ENCODE results near the gene FBXL13.
"Not testable (repeated sequence)": the region's sequence is repeated elsewhere in the genome, so short reads cannot be mapped to it uniquely, and the experiment has no call there.

Gene FBXL13

GRCh38 chr7:103023578-103023977 is 51.0 kb downstream of the FBXL13 start:
- H3K27ac Mint-ChIP-seq, H3K9me3 Mint-ChIP-seq: not testable (repeated sequence)

GRCh38 chr7:103021490-103021889 is 53.1 kb downstream of the FBXL13 start:
- not testable (repeated sequence) for H3K4me3 Mint-ChIP-seq

More at GRCh38 chr7:103023578-103023977, 51.0 kb downstream of the FBXL13 start:
- peaks cover 14% of the 10 kb centered on the region for H3K36me3 Mint-ChIP-seq (ENCODE audit: low read depth)
- not testable (repeated sequence) for H3K27me3 Mint-ChIP-seq; H3K4me1 Mint-ChIP-seq (ENCODE audit: low read depth); H3K4me3 Mint-ChIP-seq; DNase-seq

GRCh38 chr7:103020876-103021275 is 53.7 kb downstream of the FBXL13 start:
- not testable (repeated sequence) for H3K4me3 Mint-ChIP-seq; H3K27ac Mint-ChIP-seq; H3K27me3 Mint-ChIP-seq; H3K4me1 Mint-ChIP-seq (ENCODE audit: low read depth); DNase-seq
- Mint-ChIP-seq H3K9me3 (peaks cover 15% of the 10 kb centered on the region), H3K36me3 (ENCODE audit: low read depth) (peaks cover 16% of the 10 kb centered on the region)

More at GRCh38 chr7:103021490-103021889, 53.1 kb downstream of the FBXL13 start:
- Mint-ChIP-seq H3K9me3 (peaks cover 15% of the 10 kb centered on the region), H3K36me3 (ENCODE audit: low read depth) (peaks cover 14% of the 10 kb centered on the region)
- not testable (repeated sequence) for H3K27me3 Mint-ChIP-seq; H3K27ac Mint-ChIP-seq; DNase-seq; H3K4me1 Mint-ChIP-seq (ENCODE audit: low read depth)

GRCh38 chr7:103018295-103018694 is 56.3 kb downstream of the FBXL13 start:
- Mint-ChIP-seq H3K36me3 (ENCODE audit: low read depth) (peaks cover 22% of the 10 kb centered on the region), H3K9me3 (peaks cover 17% of the 10 kb centered on the region)
- not testable (repeated sequence) for H3K4me1 Mint-ChIP-seq (ENCODE audit: low read depth); H3K4me3 Mint-ChIP-seq; H3K27me3 Mint-ChIP-seq; H3K27ac Mint-ChIP-seq; DNase-seq

- Mint-ChIP-seq H3K4me1 (ENCODE audit: low read depth) (no peaks in the 10 kb centered on the region), H3K9me3 (peaks cover 2% of the 10 kb centered on the region), H3K36me3 (ENCODE audit: low read depth) (peaks cover 9% of the 10 kb centered on the region)
Observed at GRCh38 chr7:103011650-103012049, 62.9 kb downstream of the FBXL13 start.

GRCh38 chr7:103010211-103010610 is 64.4 kb downstream of the FBXL13 start:
- no peak for DNase-seq
- Mint-ChIP-seq H3K27ac (no peak overlapping the region), H3K36me3 (ENCODE audit: low read depth) (peaks cover 4% of the 10 kb centered on the region), H3K9me3 (peaks cover 2% of the 10 kb centered on the region), H3K4me3 (no peak overlapping the region), H3K27me3 (peaks cover 4% of the 10 kb centered on the region), H3K4me1 (ENCODE audit: low read depth) (no peaks in the 10 kb centered on the region)

More at GRCh38 chr7:103011650-103012049, 62.9 kb downstream of the FBXL13 start:
- DNase-seq = no peak
- Mint-ChIP-seq H3K27ac (no peak overlapping the region), H3K4me3 (no peak overlapping the region), H3K27me3 (peaks cover 4% of the 10 kb centered on the region)

GRCh38 chr7:103009466-103010185 is 65.0 kb downstream of the FBXL13 start:
- no peak overlapping the region for H3K27ac Mint-ChIP-seq

GRCh38 chr7:103003004-103003403 is 71.6 kb downstream of the FBXL13 start:
- Mint-ChIP-seq H3K27ac (no peak overlapping the region), H3K4me3 (no peak overlapping the region), H3K36me3 (ENCODE audit: low read depth) (peaks cover 11% of the 10 kb centered on the region), H3K9me3 (peaks cover 26% of the 10 kb centered on the region), H3K4me1 (ENCODE audit: low read depth) (no peaks in the 10 kb centered on the region), H3K27me3 (peaks cover 7% of the 10 kb centered on the region)
- DNase-seq = no peak

More at GRCh38 chr7:103009466-103010185, 65.0 kb downstream of the FBXL13 start:
- no peak for DNase-seq
- Mint-ChIP-seq H3K36me3 (ENCODE audit: low read depth) (peaks cover 2% of the 10 kb centered on the region), H3K4me3 (no peak overlapping the region), H3K4me1 (ENCODE audit: low read depth) (no peaks in the 10 kb centered on the region), H3K27me3 (peaks cover 4% of the 10 kb centered on the region), H3K9me3 (peaks cover 3% of the 10 kb centered on the region)

GRCh38 chr7:103001210-103001609 is 73.4 kb downstream of the FBXL13 start:
- H3K27me3 Mint-ChIP-seq = peaks cover 4% of the 10 kb centered on the region
- H3K27ac Mint-ChIP-seq = no peak overlapping the region
- H3K4me3 Mint-ChIP-seq = no peak overlapping the region
- H3K9me3 Mint-ChIP-seq = peaks cover 26% of the 10 kb centered on the region
- H3K36me3 Mint-ChIP-seq (ENCODE audit: low read depth) = peaks cover 11% of the 10 kb centered on the region
- H3K4me1 Mint-ChIP-seq (ENCODE audit: low read depth) = no peaks in the 10 kb centered on the region
- no peak for DNase-seq

GRCh38 chr7:102996957-102997356 is 77.6 kb downstream of the FBXL13 start:
- Mint-ChIP-seq H3K27me3 (peaks cover 4% of the 10 kb centered on the region), H3K4me3 (no peak overlapping the region), H3K4me1 (ENCODE audit: low read depth) (peaks cover 4% of the 10 kb centered on the region), H3K36me3 (ENCODE audit: low read depth) (no peaks in the 10 kb centered on the region), H3K9me3 (peaks cover 8% of the 10 kb centered on the region), H3K27ac (no peak overlapping the region)
- no peak for DNase-seq

GRCh38 chr7:102995609-102996008 is 79.0 kb downstream of the FBXL13 start:
- DNase-seq; H3K27me3 Mint-ChIP-seq; H3K9me3 Mint-ChIP-seq; H3K36me3 Mint-ChIP-seq (ENCODE audit: low read depth); H3K4me3 Mint-ChIP-seq; H3K4me1 Mint-ChIP-seq (ENCODE audit: low read depth); H3K27ac Mint-ChIP-seq: not testable (repeated sequence)

- H3K27ac Mint-ChIP-seq = no peak overlapping the region
- no peaks in the 10 kb centered on the region for H3K9me3 Mint-ChIP-seq
- H3K4me1 Mint-ChIP-seq (ENCODE audit: low read depth) = peaks cover 4% of the 10 kb centered on the region
- H3K36me3 Mint-ChIP-seq (ENCODE audit: low read depth) = no peaks in the 10 kb centered on the region
- H3K4me3 Mint-ChIP-seq = no peak overlapping the region
- DNase-seq = no peak
- H3K27me3 Mint-ChIP-seq = no peaks in the 10 kb centered on the region
Observed at GRCh38 chr7:102994567-102994966, 80.0 kb downstream of the FBXL13 start.

GRCh38 chr7:102993718-102994029 is 80.9 kb downstream of the FBXL13 start:
- H3K9me3 Mint-ChIP-seq = no peaks in the 10 kb centered on the region
- no peak overlapping the region for H3K4me3 Mint-ChIP-seq
- no peaks in the 10 kb centered on the region for H3K36me3 Mint-ChIP-seq (ENCODE audit: low read depth)
- DNase-seq = no peak
- peaks cover 4% of the 10 kb centered on the region for H3K4me1 Mint-ChIP-seq (ENCODE audit: low read depth)
- no peaks in the 10 kb centered on the region for H3K27me3 Mint-ChIP-seq
- no peak overlapping the region for H3K27ac Mint-ChIP-seq

- no peak overlapping the region for H3K4me3 Mint-ChIP-seq
- H3K27ac Mint-ChIP-seq = no peak overlapping the region
- no peaks in the 10 kb centered on the region for H3K36me3 Mint-ChIP-seq (ENCODE audit: low read depth)
- peaks cover 4% of the 10 kb centered on the region for H3K4me1 Mint-ChIP-seq (ENCODE audit: low read depth)
- DNase-seq = no peak
- no peaks in the 10 kb centered on the region for H3K27me3 Mint-ChIP-seq
- no peaks in the 10 kb centered on the region for H3K9me3 Mint-ChIP-seq
Observed at GRCh38 chr7:102992938-102993717, 81.5 kb downstream of the FBXL13 start.

GRCh38 chr7:102992509-102992937 is 82.1 kb downstream of the FBXL13 start:
- Mint-ChIP-seq H3K27ac (no peak overlapping the region), H3K4me1 (ENCODE audit: low read depth) (peaks cover 4% of the 10 kb centered on the region), H3K36me3 (ENCODE audit: low read depth) (no peaks in the 10 kb centered on the region), H3K27me3 (no peaks in the 10 kb centered on the region), H3K9me3 (no peaks in the 10 kb centered on the region), H3K4me3 (no peak overlapping the region)
- no peak for DNase-seq
